SHP77 treated with DMSO at 0.1 percent for 48 hours (cell line): Measurements from ENCODE around the gene ARL17B.
"Not testable (repeated sequence)": the region's sequence is repeated elsewhere in the genome, so short reads cannot be mapped to it uniquely, and the experiment has no call there.

Source experiments
- DNase-seq: peaks from one replicate; lab custom pipeline; 2025; lab: John Stamatoyannopoulos, UW

ARL17B gene

GRCh38 chr17:46244949-46245768, 116.4 kb downstream of the ARL17B start:
- DNase-seq = not testable (repeated sequence)

GRCh38 chr17:46244339-46244913, 117.1 kb downstream of the ARL17B start:
- not testable (repeated sequence) for DNase-seq

- not testable (repeated sequence) for DNase-seq
These were observed 117.6 kb downstream of the ARL17B start for GRCh38 chr17:46243928-46244327.

- not testable (repeated sequence) for DNase-seq
These were observed 118.1 kb downstream of the ARL17B start for GRCh38 chr17:46243505-46243904.

GRCh38 chr17:46231359-46231758, 130.2 kb downstream of the ARL17B start:
- not testable (repeated sequence) for DNase-seq

- peak; percentile 100 for DNase-seq
These were observed 136.2 kb downstream of the ARL17B start for GRCh38 chr17:46225274-46225794.

GRCh38 chr17:46224864-46225263, 136.7 kb downstream of the ARL17B start:
- not testable (repeated sequence) for DNase-seq
